ENCODE results near the gene INPP5J. TPM values are rescaled to one million over a fixed set of nuclear protein-coding genes. Genes with fewer than 3 reads are reported as not detected.

Gene INPP5J
- total RNA-seq, 4 donors from 2014 or later = 0.20 to 1.0 (median 0.67) TPM

DNA sequence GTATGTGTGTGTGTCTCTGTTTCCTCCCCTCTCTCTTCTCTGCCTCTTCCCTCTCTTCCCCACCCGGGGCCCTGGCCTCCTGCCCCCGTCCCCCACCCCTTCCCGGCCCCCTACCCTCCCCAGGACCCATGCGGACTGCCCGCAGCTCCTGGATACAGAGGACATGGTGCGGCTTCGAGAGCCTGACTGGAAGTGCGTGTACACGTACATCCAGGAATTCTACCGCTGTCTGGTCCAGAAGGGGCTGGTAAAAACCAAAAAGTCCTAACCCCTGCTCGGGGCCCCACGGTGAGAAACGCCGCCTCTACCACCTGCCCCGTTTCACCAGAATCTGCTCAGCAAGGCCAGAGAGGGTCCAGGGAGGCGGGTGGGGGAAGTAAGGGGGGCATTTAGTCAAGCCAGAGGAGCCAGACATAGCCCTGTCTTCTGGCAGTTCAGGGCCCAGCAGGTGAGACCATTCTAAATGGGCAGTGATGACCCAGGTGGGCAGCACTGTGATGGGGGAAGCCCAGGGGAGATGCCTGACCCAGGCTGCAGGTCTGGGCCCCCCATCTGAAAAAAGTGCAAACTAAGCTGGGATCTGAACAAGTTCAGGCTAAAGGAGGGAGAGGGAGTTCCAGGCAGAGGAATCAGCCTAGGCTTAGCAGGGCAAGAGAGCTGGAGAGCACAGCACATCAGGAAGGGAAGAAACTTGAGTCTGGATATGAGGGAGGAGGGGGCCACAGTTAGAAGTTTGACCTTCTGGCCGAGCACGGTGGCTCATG is 21.8 kb upstream of the INPP5J start:
- peaks cover 5 to 93% (median 14%) of the 10 kb centered on the region in 3 donors for H3K36me3 ChIP-seq
- H3K4me1 ChIP-seq = peaks cover 0 to 79% (median 35%) of the 10 kb centered on the region in 4 donors
- no peak for DNase-seq (ENCODE audit: low spot score in 2 of 2)
- H3K4me3 ChIP-seq = no peak overlapping the region
- 89 to 90% methylated on average over 15 to 18 of the region's 18 CpGs for WGBS, 2 donors
- peak overlapping the region in 2 of 4 donors; percentile 85 to 95 for H3K27ac ChIP-seq
- TF ChIP-seq EP300 (IDR thresholded peaks at IDR 0.05) (no peak), CTCF (IDR thresholded peaks at IDR 0.05) (no peak), POLR2A (IDR thresholded peaks at IDR 0.05) (no peak)
- H3K27me3 ChIP-seq = no peaks in the 10 kb centered on the region
- no peaks in the 10 kb centered on the region for H3K9me3 ChIP-seq

DNA sequence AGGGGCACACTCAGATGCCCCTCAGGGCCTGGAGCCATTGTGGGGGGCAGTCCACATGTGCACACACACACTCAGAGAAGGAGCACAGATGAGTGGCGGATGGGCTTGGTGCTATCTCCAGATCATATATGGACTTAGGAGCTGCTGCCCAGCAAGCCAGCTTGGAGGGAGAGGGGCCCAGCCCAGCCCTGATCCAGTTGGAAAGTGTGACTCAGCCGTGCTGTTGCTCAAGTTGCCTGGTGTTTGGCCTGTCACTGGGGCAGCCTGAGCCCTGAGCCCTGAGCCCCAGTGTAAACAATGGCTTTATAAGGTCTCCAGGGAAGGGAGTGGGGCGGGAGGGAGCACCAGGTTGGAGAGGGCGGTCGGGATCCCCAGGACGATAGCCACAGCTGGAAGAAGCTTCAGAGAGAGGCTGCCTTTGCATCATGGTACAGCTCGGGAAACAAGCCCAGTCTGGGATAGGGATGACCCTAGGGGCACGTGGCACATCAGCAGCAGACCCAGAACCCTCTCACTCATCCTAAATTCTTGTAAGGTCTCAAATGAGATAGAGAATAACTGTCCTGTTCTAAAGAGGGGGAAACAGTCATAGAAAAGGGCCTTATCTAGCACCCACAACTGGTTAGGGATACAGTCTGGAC is 20.2 kb upstream of the INPP5J start:
- WGBS, 2 donors = 63 to 75% methylated on average over 8 of the region's 8 CpGs
- peak overlapping the region; percentile 59 to 98 (median 82) for H3K27ac ChIP-seq
- no peaks in the 10 kb centered on the region for H3K9me3 ChIP-seq
- H3K36me3 ChIP-seq = peaks cover 3 to 77% (median 7%) of the 10 kb centered on the region in 3 donors
- H3K27me3 ChIP-seq = no peaks in the 10 kb centered on the region
- TF ChIP-seq POLR2A (IDR thresholded peaks at IDR 0.05) = no peak
- TF ChIP-seq EP300 (IDR thresholded peaks at IDR 0.05) = peak in 1 of 2 donors; percentile 86
- H3K4me1 ChIP-seq = peaks cover 0 to 87% (median 42%) of the 10 kb centered on the region in 4 donors
- H3K4me3 ChIP-seq = no peak overlapping the region
- DNase-seq (ENCODE audit: low spot score in 2 of 2) = peak; percentile 60 to 75

DNA sequence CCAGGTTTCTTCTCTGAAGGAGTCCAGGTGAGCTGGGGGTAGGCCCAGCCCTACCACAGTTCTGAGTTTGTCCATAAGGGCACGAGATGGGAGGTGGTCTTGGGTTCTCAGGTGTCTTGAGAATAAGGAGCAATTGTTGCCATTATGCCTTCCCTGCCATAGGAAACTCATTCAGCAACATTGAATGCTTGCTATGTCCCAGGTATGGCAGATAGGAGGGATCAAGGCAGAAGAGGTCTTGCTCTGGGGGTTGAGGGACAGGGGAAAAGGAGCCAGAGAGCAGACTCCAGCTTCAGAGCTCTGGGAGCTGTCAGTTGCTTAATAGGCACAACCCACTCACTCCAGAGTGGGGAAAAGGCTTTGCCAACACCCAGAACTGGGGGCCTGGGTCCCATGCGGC is 19.7 kb upstream of the INPP5J start:
- peaks cover 0 to 85% (median 41%) of the 10 kb centered on the region in 4 donors for H3K4me1 ChIP-seq
- no peaks in the 10 kb centered on the region for H3K9me3 ChIP-seq
- H3K27ac ChIP-seq = peak overlapping the region; percentile 59 to 98 (median 82)
- peaks cover 3 to 72% (median 7%) of the 10 kb centered on the region in 3 donors for H3K36me3 ChIP-seq
- DNase-seq (ENCODE audit: low spot score in 2 of 2) = no peak
- TF ChIP-seq EP300 (IDR thresholded peaks at IDR 0.05) = no peak
- TF ChIP-seq POLR2A (IDR thresholded peaks at IDR 0.05) = no peak
- no peak for TF ChIP-seq CTCF (IDR thresholded peaks at IDR 0.05)
- H3K27me3 ChIP-seq = no peaks in the 10 kb centered on the region
- no peak overlapping the region for H3K4me3 ChIP-seq
- 75 to 76% methylated on average over 2 of the region's 2 CpGs for WGBS, 2 donors

- peaks cover 3 to 63% (median 7%) of the 10 kb centered on the region in 3 donors for H3K36me3 ChIP-seq
- TF ChIP-seq EP300 (IDR thresholded peaks at IDR 0.05) = peak in 1 of 2 donors; percentile 57
- peak in 1 of 5 experiments; percentile 7 for TF ChIP-seq CTCF (IDR thresholded peaks at IDR 0.05)
- TF ChIP-seq POLR2A (IDR thresholded peaks at IDR 0.05) = peak in 1 of 2 donors; percentile 28
- no peak for DNase-seq (ENCODE audit: low spot score in 2 of 2)
- WGBS, 2 donors = 70 to 73% methylated on average over 32 to 33 of the region's 33 CpGs
- no peaks in the 10 kb centered on the region for H3K9me3 ChIP-seq
- no peaks in the 10 kb centered on the region for H3K27me3 ChIP-seq
- peak overlapping the region; percentile 69 to 98 (median 93) for H3K27ac ChIP-seq
- H3K4me3 ChIP-seq = no peak overlapping the region
- peaks cover 0 to 80% (median 35%) of the 10 kb centered on the region in 4 donors for H3K4me1 ChIP-seq
Observed at GRCh38 chr22:31103899-31104694, 18.7 kb upstream of the INPP5J start.

- peak in 1 of 2 donors; percentile 4 for TF ChIP-seq EP300 (IDR thresholded peaks at IDR 0.05)
- peak in 3 of 5 experiments; percentile 31 to 44 (median 39) for TF ChIP-seq CTCF (IDR thresholded peaks at IDR 0.05)
- TF ChIP-seq POLR2A (IDR thresholded peaks at IDR 0.05) = no peak
- Histone ChIP-seq H3K9me3 (no peaks in the 10 kb centered on the region), H3K27ac (peak overlapping the region; percentile 90 to 98 (median 93)), H3K36me3 (peaks cover 3 to 55% (median 6%) of the 10 kb centered on the region in 3 donors), H3K4me1 (peaks cover 0 to 73% (median 32%) of the 10 kb centered on the region in 4 donors), H3K4me3 (no peak overlapping the region), H3K27me3 (no peaks in the 10 kb centered on the region)
- WGBS, 2 donors = 40 to 48% methylated on average over 30 to 35 of the region's 35 CpGs
- DNase-seq (ENCODE audit: low spot score in 2 of 2) = no peak
Observed at GRCh38 chr22:31104869-31105268, 17.9 kb upstream of the INPP5J start.

Measured in tibial nerve (tissue), 4 donors.